IPS-18c (cell line): ENCODE data around the gene TOR2A.

Experiments used
- H3K4me3 ChIP-seq: 2 replicates; pipeline ENCODE4 v1.7.0; 2013; ENCODE audit warnings: low read depth, mild to moderate bottlenecking, low read length, moderate library complexity; ENCODE audit not compliant: insufficient read depth
- H3K9me3 ChIP-seq: one replicate; pipeline ENCODE4 v1.6.1; 2013; ENCODE audit warnings: mild to moderate bottlenecking, low read length, moderate library complexity; ENCODE audit not compliant: control insufficient read depth, insufficient read depth

The TOR2A gene

DNA sequence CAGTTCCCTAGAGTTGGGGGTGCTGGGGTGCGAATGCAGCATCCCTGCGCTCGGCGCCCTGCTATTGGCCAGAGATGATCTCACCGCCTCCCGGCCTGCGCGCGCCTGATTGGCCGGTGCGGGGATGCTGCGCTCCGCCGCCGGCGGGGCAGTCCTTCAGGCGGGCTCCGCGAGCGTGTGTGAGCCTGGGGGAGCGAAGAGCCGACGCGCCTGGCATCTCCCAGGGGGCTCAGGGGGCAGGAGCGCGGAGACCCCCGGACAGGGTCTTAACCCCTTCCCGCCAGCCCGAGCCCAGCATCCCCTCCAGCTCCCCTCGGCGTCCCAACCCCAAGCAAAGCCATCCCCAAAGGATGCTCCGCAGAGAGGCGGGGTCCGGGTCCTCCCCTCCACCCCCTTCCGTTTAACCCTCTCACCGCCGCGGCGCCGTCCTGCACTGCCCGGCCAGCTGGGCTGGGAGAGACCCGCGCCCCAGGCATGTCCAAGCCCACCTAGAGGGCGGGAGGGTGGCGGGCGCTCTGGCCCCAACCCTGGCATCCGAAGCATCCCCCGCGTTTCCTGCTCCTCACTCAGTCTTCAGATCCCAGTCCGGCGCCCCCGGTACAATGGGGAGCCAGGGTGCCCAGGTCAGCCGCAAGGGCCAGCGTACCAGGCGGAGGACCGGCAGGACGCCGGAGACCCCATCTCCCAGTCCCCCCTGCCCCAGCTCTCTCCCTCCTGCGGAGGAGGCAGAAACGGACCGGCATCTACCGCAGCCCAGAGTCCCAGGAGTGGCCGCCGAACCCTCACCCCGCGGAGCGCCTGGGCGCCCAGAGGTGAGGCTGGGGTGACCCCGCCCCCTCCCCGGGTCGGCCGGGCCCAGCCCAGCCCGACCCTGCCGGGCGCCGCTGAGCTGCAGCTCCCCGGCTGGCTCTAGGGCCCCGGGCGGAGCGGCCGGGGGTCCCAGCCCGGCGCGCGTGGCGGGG lies 19.3 kb upstream of the TOR2A start:
- Histone ChIP-seq H3K4me3 (peak overlapping the region; percentile 69), H3K9me3 (no peaks in the 10 kb centered on the region)

- H3K4me3 ChIP-seq, result no peak overlapping the region
- no peaks in the 10 kb centered on the region for H3K9me3 ChIP-seq
Observed at GRCh38 chr9:127753622-127754021, 18.5 kb upstream of the TOR2A start.

GRCh38 chr9:127753148-127753547 lies 18.1 kb upstream of the TOR2A start:
- no peaks in the 10 kb centered on the region for H3K9me3 ChIP-seq
- H3K4me3 ChIP-seq, result no peak overlapping the region

- Histone ChIP-seq H3K9me3 (no peaks in the 10 kb centered on the region), H3K4me3 (no peak overlapping the region)
Observed at GRCh38 chr9:127751269-127752054, 16.4 kb upstream of the TOR2A start.

DNA sequence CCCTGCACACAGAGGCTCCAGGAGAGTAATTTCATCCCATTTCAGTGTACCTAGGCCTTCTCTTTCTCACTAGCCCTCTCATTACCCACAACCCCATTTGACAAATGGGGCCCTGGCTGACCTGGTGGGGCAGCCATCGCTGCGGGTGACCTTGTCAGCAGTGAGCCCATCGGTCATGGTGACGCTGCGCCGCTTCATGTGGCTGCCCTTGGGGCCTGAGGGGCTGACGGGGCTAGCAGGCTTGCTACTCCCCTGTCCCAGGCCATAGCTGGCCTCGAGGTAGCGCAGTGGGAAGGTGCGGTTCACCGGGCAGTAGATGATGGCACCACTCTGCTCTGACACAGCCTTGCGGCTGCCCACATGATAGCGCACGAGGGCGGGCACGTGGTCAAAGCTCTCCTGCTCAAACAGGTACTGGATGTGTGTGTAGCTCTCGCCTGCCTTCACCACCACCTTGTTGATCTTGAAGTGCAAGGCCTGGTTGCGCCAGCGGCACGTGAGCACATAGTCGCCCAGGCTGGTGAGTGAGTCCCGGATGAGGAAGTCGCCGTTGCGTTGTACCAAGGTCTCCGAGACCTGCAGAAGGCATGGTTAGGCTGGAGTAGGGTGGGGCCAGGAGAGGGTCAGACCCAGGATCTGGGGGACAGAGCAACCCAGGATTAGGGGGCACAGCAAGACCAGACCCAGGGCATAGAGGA lies 14.1 kb upstream of the TOR2A start:
- Histone ChIP-seq H3K9me3 (no peaks in the 10 kb centered on the region), H3K4me3 (no peak overlapping the region)

DNA sequence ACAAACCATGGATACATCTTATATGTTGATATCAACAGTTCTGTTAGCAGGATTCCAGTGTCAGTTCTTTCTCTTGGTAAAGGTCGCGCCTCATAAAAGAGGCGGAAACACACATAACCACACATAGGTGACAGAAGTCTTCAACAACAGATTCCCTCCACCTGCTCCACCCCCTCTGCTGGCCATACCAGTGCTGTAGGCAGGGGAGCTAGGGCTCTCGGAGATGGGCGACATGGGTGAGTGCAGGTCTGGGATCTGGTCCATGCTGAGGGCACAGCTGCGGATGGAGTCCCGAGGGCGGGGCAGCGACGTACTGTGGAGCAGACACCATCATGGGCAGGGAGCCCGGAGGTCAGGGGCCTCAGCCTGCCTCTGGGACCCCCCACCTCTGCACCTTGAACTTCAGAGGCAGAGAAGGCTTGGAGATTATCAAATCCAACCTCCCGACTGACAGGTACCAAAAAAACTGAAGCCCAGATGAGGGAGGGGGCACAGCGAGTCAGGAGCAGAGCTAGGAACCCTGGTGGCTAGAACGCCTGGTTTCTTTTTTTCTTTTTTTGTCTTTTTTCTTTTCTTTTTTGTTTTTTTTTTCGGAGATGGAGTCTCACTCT lies 12.0 kb upstream of the TOR2A start:
- no peak overlapping the region for H3K4me3 ChIP-seq
- H3K9me3 ChIP-seq, result no peaks in the 10 kb centered on the region

GRCh38 chr9:127744398-127745110 lies 9.5 kb upstream of the TOR2A start:
- Histone ChIP-seq H3K9me3 (no peaks in the 10 kb centered on the region), H3K4me3 (no peak overlapping the region)

GRCh38 chr9:127742435-127743088 lies 7.5 kb upstream of the TOR2A start:
- H3K9me3 ChIP-seq, result no peaks in the 10 kb centered on the region
- H3K4me3 ChIP-seq, result peak overlapping the region; percentile 50

DNA sequence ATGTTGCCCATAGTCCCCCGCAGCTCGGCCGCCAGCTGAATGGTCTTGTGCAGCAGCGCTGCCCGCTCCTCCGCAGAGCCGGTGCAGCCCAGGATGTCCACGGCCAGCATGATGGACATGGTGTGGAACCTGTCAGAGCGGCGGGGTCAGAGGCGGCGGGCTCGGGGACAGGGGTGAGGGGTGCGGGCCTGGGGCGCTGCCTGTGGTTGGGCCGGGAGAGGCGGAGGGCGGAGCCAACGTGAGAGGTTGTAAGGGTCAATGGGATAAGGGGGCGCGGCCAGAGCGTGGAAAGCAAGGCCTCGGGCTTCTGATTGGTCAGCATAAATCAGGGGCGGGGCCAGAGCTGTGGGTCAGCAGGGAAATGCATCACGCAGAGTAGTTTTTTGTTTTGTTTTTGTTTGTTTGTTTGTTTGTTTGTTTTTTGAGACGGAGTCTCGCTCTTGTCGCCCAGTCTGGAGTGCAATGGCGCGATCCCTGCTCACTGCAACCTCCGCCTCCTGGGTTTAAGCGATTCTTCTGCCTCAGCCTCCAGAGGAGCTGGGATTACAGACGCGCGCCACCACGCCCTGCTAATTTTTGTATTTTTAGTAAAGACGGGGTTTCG lies 6.8 kb upstream of the TOR2A start:
- H3K4me3 ChIP-seq, result peak overlapping the region; percentile 50

DNA sequence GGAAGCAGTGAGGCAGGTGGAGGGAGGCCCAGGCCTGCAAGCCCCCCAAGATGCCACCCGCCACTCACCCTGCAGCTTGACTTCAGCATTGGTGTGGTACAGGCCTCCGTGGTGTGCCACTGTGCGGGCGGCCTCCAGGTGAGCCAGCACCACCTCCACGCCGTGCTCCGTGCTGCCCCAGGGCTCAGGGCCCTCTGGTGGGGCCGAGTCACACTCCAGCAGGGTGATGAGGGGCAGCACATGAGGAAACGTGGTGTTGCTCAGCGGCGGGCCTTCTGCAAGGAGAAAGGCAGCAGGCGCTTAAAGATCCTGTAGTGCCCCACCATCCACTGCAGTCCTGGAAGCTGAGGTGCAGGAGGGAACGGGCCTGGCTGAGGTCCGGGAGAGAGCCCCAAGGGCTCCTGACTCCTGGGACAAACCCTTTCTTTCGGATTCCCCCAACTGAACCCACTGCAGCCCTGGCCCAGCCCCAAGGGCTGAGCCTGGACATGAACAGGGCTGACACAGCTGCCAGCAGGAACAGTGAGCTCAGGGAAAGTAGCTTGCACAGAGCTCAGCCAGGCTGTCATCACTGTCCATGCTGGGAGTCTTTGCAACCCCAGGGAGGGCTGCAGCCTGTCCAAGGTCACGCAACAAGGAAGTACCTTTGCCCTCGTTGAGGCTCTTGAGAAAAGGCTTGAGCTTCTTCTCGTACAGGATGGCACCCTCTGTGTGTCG lies 4.7 kb upstream of the TOR2A start:
- Histone ChIP-seq H3K9me3 (no peaks in the 10 kb centered on the region), H3K4me3 (no peak overlapping the region)

More for the DNA sequence above, 6.8 kb upstream of the TOR2A start:
- H3K9me3 ChIP-seq, result no peaks in the 10 kb centered on the region

GRCh38 chr9:127738666-127739065 lies 3.6 kb upstream of the TOR2A start:
- Histone ChIP-seq H3K9me3 (no peaks in the 10 kb centered on the region), H3K4me3 (no peak overlapping the region)

- Histone ChIP-seq H3K9me3 (no peaks in the 10 kb centered on the region), H3K4me3 (no peak overlapping the region)
Observed at GRCh38 chr9:127735530-127736185, 564 bp upstream of the TOR2A start.

DNA sequence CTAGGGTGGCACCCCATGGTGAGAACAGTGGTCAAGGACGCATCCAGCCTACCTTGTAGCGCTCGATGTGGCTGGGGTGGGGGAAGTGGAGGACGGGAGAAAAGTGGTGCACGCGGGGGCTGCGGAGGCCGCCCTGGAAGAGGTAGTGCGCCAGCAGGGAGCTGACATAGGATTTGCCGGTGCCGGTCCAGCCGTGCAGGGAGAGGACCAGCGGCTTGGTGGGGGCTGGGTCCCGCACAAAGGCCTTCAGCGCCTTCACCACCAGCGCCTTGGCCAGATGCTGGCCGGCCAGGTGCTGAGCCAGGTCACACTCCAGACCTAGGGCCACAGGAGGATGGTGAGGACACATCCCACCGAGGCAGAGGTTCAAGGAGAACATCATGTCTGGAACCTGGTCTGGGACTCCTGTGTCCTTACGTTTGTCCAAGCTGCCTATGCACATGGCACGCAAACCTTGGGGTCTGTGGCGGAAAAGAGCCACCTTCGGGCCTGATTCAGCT lies 797 bp downstream of the TOR2A start:
- H3K9me3 ChIP-seq, result no peaks in the 10 kb centered on the region
- peak overlapping the region; percentile 88; the same call in 1 of the 2 replicates for H3K4me3 ChIP-seq

- H3K4me3 ChIP-seq, result no peak overlapping the region
Observed at GRCh38 chr9:127733614-127734013, 1.5 kb downstream of the TOR2A start.

DNA sequence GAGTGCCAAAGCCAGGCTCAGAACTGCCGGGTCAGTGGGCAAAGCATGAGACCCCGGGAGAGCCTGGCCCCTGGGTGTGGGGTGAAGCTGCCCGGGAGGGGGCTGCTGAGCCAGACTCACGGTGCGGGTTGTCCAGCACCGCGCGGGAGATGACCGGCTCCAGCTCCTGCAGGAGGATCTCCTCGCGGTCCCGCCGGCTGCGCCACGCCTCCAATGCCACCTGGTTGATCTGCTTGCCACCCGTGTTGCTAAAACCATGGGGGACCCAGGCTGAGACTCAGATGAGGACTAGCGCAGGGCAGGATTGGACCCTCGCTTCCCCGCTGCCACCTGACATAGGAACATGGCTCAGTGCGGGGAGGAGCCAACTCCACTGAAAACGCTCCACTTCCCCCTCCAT lies 2.6 kb downstream of the TOR2A start:
- H3K9me3 ChIP-seq, result no peaks in the 10 kb centered on the region
- no peak overlapping the region for H3K4me3 ChIP-seq

More at GRCh38 chr9:127733614-127734013, 1.5 kb downstream of the TOR2A start:
- no peaks in the 10 kb centered on the region for H3K9me3 ChIP-seq
